ENCODE results near the gene P2RX5.
"Not testable (repeated sequence)": the region's sequence is repeated elsewhere in the genome, so short reads cannot be mapped to it uniquely, and the experiment has no call there.

P2RX5 gene

DNA sequence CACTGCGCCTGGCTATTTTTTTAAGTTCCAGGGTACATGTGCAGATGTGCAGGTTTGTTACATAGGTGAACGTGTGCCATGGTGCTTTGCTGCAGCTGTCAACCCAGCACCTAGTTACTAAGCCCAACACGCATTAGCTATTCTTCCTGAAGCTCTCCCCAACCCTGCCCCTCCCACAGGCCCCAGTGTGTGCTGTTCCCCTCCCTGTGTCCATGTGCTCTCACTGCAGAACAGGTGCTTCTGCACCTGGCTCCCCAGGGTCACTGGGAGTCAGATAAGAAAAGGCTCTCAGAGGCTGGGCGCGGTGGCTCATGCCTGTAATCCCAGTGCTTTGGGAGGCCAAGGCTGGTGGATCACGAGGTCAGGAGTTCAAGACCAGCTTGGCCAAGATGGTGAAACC lies 33.9 kb upstream of the P2RX5 start:
- peaks cover 7% of the 10 kb centered on the region for H3K4me1 ChIP-seq (ENCODE audit: control insufficient read depth, insufficient read depth, low read length)

DNA sequence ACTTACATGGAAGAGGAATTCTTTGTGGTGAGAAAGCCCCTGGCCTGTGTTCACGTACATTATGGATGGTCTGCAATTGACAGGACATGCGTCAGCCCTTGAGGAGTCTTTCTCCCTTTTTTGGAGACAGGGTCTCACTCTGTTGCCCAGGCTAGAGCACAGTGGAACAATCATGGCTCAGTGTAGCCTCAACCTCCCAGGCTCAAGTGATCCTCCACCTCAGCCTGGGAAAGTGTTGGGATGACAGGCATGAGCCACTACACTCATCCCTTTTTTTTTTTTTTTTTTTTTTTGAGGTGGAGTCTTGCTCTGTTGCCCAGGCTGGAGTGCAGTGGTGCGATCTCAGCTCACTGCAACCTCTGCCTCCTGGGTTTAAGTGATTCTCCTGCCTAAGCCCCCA lies 32.1 kb upstream of the P2RX5 start:
- H3K36me3 ChIP-seq (ENCODE audit: control insufficient read depth, insufficient read depth, low read length), result peaks cover 25% of the 10 kb centered on the region
- not testable (repeated sequence) for H3K4me3 ChIP-seq (ENCODE audit: low read depth, low read length); H3K9ac ChIP-seq (ENCODE audit: low read depth, low read length); H3K27me3 ChIP-seq (ENCODE audit: control insufficient read depth, insufficient read depth, low read length); H3K4me1 ChIP-seq (ENCODE audit: control insufficient read depth, insufficient read depth, low read length); H3K9me3 ChIP-seq (ENCODE audit: control insufficient read depth, insufficient read depth, low read length); H3K27ac ChIP-seq (ENCODE audit: low read depth, low read length)

More for the DNA sequence above, 33.9 kb upstream of the P2RX5 start:
- H3K9me3 ChIP-seq (ENCODE audit: control insufficient read depth, insufficient read depth, low read length), result no peaks in the 10 kb centered on the region
- H3K4me3 ChIP-seq (ENCODE audit: low read depth, low read length), result no peak overlapping the region
- H3K9ac ChIP-seq (ENCODE audit: low read depth, low read length), result no peak overlapping the region
- H3K27me3 ChIP-seq (ENCODE audit: control insufficient read depth, insufficient read depth, low read length), result no peaks in the 10 kb centered on the region
- peaks cover 25% of the 10 kb centered on the region for H3K36me3 ChIP-seq (ENCODE audit: control insufficient read depth, insufficient read depth, low read length)
- H3K27ac ChIP-seq (ENCODE audit: low read depth, low read length), result no peak overlapping the region

DNA sequence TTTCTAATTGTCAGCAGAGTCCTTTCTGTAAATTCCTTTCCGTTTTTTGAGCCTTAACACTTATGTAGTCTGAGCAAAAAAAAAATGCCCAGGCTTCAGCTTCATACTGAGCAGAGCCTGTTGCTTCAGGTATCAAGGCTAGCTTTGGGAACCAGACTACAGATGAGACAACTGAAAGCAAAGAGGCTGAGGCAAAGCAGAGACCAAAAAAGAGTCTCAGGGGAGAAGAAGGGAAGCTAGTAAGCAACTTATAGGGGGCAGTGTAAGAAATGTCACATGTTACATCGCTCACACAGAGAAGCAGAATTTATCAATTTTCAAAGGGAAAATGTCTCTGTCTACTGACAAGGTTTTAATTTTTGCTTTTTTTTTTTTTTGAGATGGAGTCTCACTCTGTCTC lies 31.1 kb upstream of the P2RX5 start:
- no peak overlapping the region for H3K27ac ChIP-seq (ENCODE audit: low read depth, low read length)

DNA sequence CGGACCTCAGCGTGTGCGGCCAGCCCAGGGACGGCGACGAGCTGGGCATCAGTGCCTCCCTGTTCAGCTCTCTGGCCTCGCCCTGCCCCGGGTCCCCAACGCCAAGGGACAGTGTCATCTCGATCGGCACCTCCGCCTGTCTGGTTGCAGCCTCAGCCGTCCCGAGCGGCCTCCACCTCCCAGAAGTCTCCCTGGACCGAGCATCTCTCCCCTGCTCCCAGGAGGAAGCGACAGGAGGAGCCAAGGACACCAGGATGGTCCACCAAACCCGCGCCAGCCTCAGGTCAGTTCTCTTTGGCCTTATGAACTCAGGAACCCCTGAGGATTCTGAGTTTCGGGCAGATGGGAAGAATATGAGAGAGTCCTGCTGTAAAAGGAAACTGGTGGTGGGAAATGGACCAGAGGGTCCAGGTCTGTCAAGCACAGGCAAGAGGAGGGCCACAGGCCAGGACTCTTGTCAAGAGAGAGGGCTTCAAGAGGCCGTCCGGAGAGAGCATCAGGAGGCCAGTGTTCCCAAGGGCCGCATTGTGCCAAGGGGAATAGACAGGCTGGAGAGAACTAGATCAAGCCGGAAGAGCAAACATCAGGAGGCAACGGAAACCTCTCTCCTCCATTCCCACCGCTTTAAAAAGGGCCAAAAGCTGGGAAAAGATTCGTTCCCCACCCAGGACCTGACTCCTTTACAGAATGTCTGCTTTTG lies 28.6 kb upstream of the P2RX5 start:
- H3K9ac ChIP-seq (ENCODE audit: low read depth, low read length), result peak overlapping the region; percentile 82
- peaks cover 5% of the 10 kb centered on the region; the same call in 1 of the 2 replicates for H3K4me1 ChIP-seq (ENCODE audit: control insufficient read depth, insufficient read depth, low read length)
- no peaks in the 10 kb centered on the region for H3K9me3 ChIP-seq (ENCODE audit: control insufficient read depth, insufficient read depth, low read length)
- H3K4me3 ChIP-seq (ENCODE audit: low read depth, low read length), result peak overlapping the region; percentile 81
- H3K27me3 ChIP-seq (ENCODE audit: control insufficient read depth, insufficient read depth, low read length), result no peaks in the 10 kb centered on the region
- peak overlapping the region; percentile 57 for H3K27ac ChIP-seq (ENCODE audit: low read depth, low read length)
- peaks cover 34% of the 10 kb centered on the region for H3K36me3 ChIP-seq (ENCODE audit: control insufficient read depth, insufficient read depth, low read length)

More for the DNA sequence above, 31.1 kb upstream of the P2RX5 start:
- peaks cover 25% of the 10 kb centered on the region for H3K36me3 ChIP-seq (ENCODE audit: control insufficient read depth, insufficient read depth, low read length)
- no peaks in the 10 kb centered on the region for H3K27me3 ChIP-seq (ENCODE audit: control insufficient read depth, insufficient read depth, low read length)
- H3K9ac ChIP-seq (ENCODE audit: low read depth, low read length), result no peak overlapping the region
- no peak overlapping the region for H3K4me3 ChIP-seq (ENCODE audit: low read depth, low read length)
- H3K4me1 ChIP-seq (ENCODE audit: control insufficient read depth, insufficient read depth, low read length), result peaks cover 12% of the 10 kb centered on the region
- no peaks in the 10 kb centered on the region for H3K9me3 ChIP-seq (ENCODE audit: control insufficient read depth, insufficient read depth, low read length)

DNA sequence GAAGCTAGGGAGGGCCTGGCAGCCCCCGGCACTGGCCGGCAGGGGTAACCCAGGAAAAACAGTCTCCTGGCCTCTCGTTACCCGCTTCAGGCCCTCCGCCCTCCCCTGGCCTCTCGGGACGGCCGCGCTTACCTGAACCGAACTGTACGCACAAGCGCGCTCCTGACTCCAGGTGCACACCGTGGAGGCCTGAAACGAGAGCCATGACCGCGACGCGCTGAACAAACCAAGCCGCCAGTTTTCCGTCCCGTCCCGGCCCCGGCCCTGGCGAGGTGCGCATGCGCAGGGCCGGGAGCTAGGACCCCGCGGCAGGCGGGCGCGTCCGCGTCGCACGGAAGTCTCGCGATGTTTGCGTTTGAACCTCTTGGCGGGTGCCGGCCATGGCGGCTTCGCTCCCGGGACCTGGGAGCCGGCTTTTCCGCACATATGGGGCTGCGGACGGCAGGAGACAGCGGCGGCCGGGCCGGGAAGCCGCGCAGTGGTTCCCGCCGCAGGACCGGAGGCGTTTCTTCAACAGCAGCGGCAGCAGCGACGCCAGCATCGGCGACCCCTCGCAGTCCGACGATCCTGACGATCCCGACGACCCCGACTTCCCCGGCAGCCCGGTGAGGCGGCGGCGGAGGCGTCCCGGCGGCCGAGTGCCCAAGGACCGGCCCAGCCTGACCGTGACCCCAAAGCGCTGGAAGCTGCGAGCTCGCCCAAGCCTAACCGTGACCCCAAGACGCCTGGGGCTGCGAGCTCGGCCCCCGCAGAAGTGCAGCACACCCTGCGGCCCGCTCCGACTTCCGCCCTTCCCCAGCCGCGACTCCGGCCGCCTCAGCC lies 27.8 kb upstream of the P2RX5 start, which contains the start of gene HASPIN:
HASPIN (plus strand) TSS at position 348 of the 822 bp plus-strand sequence; CDS start at position 381, 33 bp downstream.
- H3K36me3 ChIP-seq (ENCODE audit: control insufficient read depth, insufficient read depth, low read length), result peaks cover 40% of the 10 kb centered on the region
- H3K4me3 ChIP-seq (ENCODE audit: low read depth, low read length), result peak within 1 kb of the TSS; percentile 81
- no peaks in the 10 kb centered on the region for H3K27me3 ChIP-seq (ENCODE audit: control insufficient read depth, insufficient read depth, low read length)
- H3K9me3 ChIP-seq (ENCODE audit: control insufficient read depth, insufficient read depth, low read length), result no peaks in the 10 kb centered on the region
- H3K4me1 ChIP-seq (ENCODE audit: control insufficient read depth, insufficient read depth, low read length), result peaks cover 5% of the 10 kb centered on the region; the same call in 1 of the 2 replicates
- H3K27ac ChIP-seq (ENCODE audit: low read depth, low read length), result peak within 1 kb of the TSS; percentile 57
- peak within 1 kb of the TSS; percentile 82 for H3K9ac ChIP-seq (ENCODE audit: low read depth, low read length)

DNA sequence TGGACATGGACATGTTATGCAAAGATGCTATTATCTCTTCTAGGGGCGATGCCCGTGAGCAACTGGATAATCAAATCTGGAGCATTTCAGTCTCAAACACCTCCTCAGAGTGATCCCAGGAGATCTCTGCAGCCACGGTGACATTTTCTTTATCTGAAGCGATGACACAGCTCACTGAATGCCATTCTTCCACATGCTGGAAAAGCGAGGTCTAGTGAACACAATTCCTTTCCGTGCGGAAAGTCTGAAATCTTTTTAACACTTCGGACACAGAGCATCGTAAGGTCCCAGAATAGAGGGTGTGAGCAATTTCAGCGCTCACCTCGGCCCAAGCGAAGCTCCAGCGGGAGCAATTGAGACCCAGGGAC lies 27.2 kb upstream of the P2RX5 start:
- Histone ChIP-seq H3K27ac (ENCODE audit: low read depth, low read length) (peak overlapping the region; percentile 57), H3K4me1 (ENCODE audit: control insufficient read depth, insufficient read depth, low read length) (peaks cover 5% of the 10 kb centered on the region; the same call in 1 of the 2 replicates), H3K36me3 (ENCODE audit: control insufficient read depth, insufficient read depth, low read length) (peaks cover 46% of the 10 kb centered on the region), H3K27me3 (ENCODE audit: control insufficient read depth, insufficient read depth, low read length) (no peaks in the 10 kb centered on the region), H3K4me3 (ENCODE audit: low read depth, low read length) (peak overlapping the region; percentile 81), H3K9ac (ENCODE audit: low read depth, low read length) (peak overlapping the region; percentile 82), H3K9me3 (ENCODE audit: control insufficient read depth, insufficient read depth, low read length) (no peaks in the 10 kb centered on the region)

DNA sequence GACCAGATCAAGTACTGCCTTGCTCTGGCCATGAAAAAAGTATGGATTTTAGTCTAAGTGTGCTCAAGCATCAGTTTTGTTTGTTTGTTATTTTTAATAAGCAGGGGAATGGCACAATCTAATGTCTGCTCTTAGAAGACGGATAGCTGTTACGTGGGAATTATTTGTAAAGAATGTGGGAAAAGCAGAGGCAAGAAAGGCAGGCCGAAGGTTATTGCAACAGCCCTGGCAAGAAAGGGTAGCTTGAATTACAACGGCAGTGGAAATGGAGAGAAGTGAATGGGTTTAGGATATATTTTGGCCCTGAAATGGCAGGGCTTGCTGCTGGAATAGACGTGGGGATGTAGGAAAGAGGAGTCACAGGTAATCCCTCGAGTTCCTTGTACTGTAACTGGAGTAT lies 26.8 kb upstream of the P2RX5 start:
- Histone ChIP-seq H3K27ac (ENCODE audit: low read depth, low read length) (no peak overlapping the region), H3K4me3 (ENCODE audit: low read depth, low read length) (peak overlapping the region; percentile 81), H3K27me3 (ENCODE audit: control insufficient read depth, insufficient read depth, low read length) (no peaks in the 10 kb centered on the region), H3K9me3 (ENCODE audit: control insufficient read depth, insufficient read depth, low read length) (no peaks in the 10 kb centered on the region), H3K36me3 (ENCODE audit: control insufficient read depth, insufficient read depth, low read length) (peaks cover 46% of the 10 kb centered on the region), H3K9ac (ENCODE audit: low read depth, low read length) (0 out of 2 replicates have a peak overlapping the region, but pooled peaks have one; percentile 82), H3K4me1 (ENCODE audit: control insufficient read depth, insufficient read depth, low read length) (peaks cover 5% of the 10 kb centered on the region; the same call in 1 of the 2 replicates)

DNA sequence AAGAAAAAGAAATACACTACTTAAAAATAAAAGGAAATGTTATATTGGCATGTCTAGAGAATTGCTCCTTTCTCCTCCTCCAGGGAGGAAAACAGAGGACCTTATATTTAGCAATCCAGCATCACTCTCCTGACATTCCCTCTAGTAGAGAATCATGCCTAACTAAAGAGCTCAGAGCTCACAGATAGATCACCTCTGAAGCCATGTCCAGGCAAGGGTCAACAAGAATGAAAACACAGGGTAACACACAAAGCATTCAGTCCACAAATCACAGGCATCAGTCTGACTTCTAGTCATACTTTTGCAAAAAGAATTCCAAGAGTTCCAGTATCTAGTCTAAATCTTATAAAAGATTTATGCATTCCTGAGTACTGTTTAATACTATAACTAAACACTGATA lies 23.3 kb upstream of the P2RX5 start:
- Histone ChIP-seq H3K36me3 (ENCODE audit: control insufficient read depth, insufficient read depth, low read length) (peaks cover 58% of the 10 kb centered on the region), H3K9me3 (ENCODE audit: control insufficient read depth, insufficient read depth, low read length) (no peaks in the 10 kb centered on the region), H3K27ac (ENCODE audit: low read depth, low read length) (no peak overlapping the region), H3K27me3 (ENCODE audit: control insufficient read depth, insufficient read depth, low read length) (no peaks in the 10 kb centered on the region), H3K4me3 (ENCODE audit: low read depth, low read length) (no peak overlapping the region), H3K9ac (ENCODE audit: low read depth, low read length) (no peak overlapping the region), H3K4me1 (ENCODE audit: control insufficient read depth, insufficient read depth, low read length) (peaks cover 5% of the 10 kb centered on the region; the same call in 1 of the 2 replicates)

DNA sequence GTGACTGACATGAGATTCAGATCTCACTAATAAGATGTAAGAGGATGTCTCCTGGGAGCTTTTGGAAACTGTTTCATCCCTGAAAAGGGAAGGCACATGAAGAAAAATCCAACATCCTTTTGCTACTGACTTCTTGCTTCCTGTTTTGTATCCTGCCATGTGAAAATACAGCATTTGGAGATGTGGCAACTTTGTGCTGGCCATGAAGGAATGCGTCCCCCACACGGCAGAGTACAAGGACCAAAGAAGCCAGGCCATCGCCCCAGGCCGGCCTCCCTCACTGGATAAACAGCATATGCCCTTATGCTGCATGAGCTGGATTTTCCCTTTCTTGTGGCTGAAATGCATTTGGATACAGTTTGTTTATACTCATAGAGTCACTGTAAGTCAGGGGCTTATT lies 22.2 kb upstream of the P2RX5 start:
- Histone ChIP-seq H3K4me3 (ENCODE audit: low read depth, low read length) (no peak overlapping the region), H3K9ac (ENCODE audit: low read depth, low read length) (no peak overlapping the region), H3K27me3 (ENCODE audit: control insufficient read depth, insufficient read depth, low read length) (no peaks in the 10 kb centered on the region), H3K27ac (ENCODE audit: low read depth, low read length) (no peak overlapping the region), H3K4me1 (ENCODE audit: control insufficient read depth, insufficient read depth, low read length) (peaks cover 5% of the 10 kb centered on the region; the same call in 1 of the 2 replicates), H3K9me3 (ENCODE audit: control insufficient read depth, insufficient read depth, low read length) (no peaks in the 10 kb centered on the region), H3K36me3 (ENCODE audit: control insufficient read depth, insufficient read depth, low read length) (peaks cover 59% of the 10 kb centered on the region)

DNA sequence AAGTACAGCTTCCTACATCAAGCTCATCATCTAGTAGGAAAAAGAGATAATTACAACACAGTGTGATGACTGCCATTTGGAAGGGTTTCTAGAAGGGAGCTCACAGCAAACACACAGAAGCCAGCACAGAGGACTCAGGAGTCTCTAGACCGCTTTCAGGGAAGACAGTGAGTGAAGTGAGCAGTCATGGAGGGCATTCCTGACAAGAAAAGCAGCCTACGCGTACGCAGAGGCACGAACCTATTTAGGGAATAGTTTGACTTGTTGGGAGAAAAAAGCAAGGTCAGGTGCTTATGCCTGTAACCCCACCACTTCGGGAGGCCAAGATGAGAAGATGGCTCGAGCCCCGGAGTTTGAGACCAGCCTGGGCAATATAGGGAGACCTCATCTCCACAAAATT lies 19.3 kb upstream of the P2RX5 start:
- 0 out of 2 replicates have a peak, but pooled peaks cover 4% of the 10 kb centered on the region for H3K4me1 ChIP-seq (ENCODE audit: control insufficient read depth, insufficient read depth, low read length)
- no peak overlapping the region for H3K9ac ChIP-seq (ENCODE audit: low read depth, low read length)
- no peak overlapping the region for H3K4me3 ChIP-seq (ENCODE audit: low read depth, low read length)
- peaks cover 70% of the 10 kb centered on the region for H3K36me3 ChIP-seq (ENCODE audit: control insufficient read depth, insufficient read depth, low read length)
- no peaks in the 10 kb centered on the region for H3K9me3 ChIP-seq (ENCODE audit: control insufficient read depth, insufficient read depth, low read length)
- H3K27ac ChIP-seq (ENCODE audit: low read depth, low read length), result no peak overlapping the region
- no peaks in the 10 kb centered on the region for H3K27me3 ChIP-seq (ENCODE audit: control insufficient read depth, insufficient read depth, low read length)

Measured in HUES48 (cell line).